ENCODE data around the gene C16orf87.

DNA sequence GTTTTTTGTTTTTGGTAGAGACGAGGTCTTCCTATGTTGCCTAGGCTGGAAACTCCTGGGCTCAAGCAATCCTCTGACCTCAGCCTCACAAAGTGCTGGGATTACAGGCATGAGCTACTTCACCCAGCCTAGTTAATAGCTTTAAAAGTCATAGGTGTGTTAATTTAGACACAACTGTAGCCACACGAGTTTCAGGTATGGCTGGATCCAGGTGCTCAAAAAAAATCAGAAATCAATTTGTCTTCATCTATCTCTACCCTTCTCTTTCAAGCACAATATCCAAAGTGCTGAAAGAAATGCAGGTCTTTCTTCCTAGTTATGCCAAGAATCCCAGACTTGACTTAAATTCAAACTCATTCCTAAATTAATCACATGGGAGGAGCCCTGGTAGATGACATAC, 23.9 kb upstream of the C16orf87 start:
- TF ChIP-seq, protein P1, sequence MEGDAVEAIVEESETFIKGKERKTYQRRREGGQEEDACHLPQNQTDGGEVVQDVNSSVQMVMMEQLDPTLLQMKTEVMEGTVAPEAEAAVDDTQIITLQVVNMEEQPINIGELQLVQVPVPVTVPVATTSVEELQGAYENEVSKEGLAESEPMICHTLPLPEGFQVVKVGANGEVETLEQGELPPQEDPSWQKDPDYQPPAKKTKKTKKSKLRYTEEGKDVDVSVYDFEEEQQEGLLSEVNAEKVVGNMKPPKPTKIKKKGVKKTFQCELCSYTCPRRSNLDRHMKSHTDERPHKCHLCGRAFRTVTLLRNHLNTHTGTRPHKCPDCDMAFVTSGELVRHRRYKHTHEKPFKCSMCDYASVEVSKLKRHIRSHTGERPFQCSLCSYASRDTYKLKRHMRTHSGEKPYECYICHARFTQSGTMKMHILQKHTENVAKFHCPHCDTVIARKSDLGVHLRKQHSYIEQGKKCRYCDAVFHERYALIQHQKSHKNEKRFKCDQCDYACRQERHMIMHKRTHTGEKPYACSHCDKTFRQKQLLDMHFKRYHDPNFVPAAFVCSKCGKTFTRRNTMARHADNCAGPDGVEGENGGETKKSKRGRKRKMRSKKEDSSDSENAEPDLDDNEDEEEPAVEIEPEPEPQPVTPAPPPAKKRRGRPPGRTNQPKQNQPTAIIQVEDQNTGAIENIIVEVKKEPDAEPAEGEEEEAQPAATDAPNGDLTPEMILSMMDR (IDR thresholded peaks at IDR 0.05; ENCODE audit: insufficient read depth, low read depth, low read length), result no peak
- no peak for TF ChIP-seq EZH2 (IDR thresholded peaks at IDR 0.05; ENCODE audit: insufficient read depth, low read length)

All from astrocyte (in vitro differentiated cells and primary cell).